ENCODE data around the gene MIPOL1.
"Not testable (repeated sequence)": the region's sequence is repeated elsewhere in the genome, so short reads cannot be mapped to it uniquely, and the experiment has no call there.

MIPOL1 gene

DNA sequence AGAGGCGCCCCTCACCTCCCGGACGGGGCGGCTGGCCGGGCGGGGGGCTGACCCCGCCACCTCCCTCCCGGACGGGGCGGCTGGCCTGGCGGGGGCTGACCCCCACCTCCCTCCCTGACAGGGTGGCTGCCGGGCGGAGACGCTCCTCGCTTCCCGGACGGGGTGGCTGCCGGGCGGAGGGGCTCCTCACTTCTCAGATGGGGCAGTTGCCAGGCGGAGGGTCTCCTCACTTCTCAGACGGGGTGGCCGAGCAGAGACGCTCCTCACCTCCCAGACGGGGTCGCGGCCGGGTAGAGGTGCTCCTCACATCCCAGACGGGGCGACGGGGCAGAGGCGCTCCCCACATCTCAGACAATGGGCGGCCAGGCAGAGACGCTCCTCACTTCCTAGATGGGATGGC lies 357.9 kb downstream of the MIPOL1 start:
- not testable (repeated sequence) for DNase-seq

DNA sequence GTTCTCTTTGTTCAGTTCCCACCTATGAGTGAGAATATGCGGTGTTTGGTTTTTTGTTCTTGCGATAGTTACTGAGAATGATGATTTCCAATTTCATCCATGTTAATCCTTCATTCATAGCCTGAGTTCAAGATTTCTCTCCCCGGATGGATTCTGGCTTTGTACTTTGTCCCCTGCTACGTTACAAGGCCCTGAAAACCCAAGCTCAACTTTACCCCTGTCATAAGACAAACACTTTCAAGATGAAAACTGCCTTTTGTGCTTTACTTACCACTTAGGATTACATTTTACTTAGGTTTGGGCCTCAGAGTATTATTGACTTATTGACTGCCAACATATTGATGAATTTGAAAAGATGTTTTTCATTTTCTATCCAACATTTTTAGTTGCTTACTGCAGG lies 361.0 kb downstream of the MIPOL1 start:
- no peak for DNase-seq

GRCh38 chr14:37559386-37559785 lies 361.6 kb downstream of the MIPOL1 start:
- no peak for DNase-seq

- DNase-seq, result no peak
Measured at GRCh38 chr14:37563189-37563588, 365.5 kb downstream of the MIPOL1 start.

- no peak for DNase-seq
Measured at GRCh38 chr14:37565550-37565949, 367.8 kb downstream of the MIPOL1 start.

DNA sequence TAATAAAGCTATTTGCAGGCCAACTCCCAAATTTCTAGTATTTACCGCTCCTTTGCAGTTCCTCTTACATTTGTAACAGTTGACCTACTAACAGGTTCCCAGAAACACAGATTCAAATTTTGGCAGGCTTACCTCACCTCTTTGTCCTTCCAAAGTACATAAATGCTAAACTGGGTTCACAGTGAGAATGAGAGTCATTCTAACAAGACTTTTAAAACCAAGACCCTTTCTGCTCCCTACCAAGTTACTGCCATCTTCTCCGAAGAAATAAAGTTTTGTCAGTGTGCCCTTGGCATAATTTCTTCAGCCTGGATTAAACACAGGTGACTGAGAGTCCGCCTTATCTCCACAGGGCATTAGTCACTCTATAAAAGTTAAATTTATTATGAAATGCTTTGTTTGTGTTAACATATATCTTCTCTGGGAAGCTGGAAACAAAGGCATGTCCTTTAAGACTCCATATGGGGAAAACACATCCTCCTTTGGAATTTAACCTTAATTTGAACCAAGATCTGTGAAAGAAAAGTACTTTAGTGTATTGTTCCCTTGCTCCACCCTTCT lies 369.2 kb downstream of the MIPOL1 start:
- DNase-seq, result no peak

DNA sequence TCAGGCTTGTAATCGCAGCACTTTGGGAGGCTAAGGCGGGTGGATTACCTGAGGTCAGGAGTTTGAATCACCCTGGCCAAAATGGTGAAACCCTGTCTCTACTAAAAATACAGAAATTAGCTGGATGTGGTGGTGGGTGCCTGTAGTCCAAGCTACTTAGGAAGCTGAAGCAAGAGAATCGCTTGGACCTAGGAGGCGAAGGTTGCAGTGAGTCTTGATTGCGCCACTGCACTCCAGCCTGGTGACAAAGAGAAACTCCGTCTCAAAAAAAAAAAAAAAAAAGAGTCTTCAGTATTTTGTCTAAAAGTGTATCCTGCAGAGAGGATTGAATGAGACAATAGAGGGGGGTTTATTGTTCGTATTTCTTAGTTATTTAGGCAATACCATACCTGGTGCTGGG lies 372.0 kb downstream of the MIPOL1 start:
- DNase-seq, result no peak

DNA sequence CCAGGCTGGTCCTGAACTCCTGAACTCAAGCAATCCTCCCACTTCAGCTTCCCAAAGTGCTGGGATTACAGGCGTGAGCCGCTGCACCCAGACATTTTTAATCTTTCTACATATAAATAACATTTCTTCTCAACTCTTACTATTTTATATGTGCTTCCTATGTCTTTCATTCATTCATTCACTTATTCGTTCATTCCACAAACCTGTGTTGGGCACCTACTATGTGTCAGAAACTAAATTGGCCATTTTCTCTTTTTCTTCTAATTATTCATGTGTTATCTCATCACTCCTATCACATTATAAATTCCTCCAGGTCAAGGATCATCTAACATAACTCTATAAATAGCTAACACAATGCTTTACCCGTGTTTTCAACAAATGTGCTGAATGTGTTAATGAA lies 373.7 kb downstream of the MIPOL1 start:
- DNase-seq, result no peak

GRCh38 chr14:37573356-37573755 lies 375.6 kb downstream of the MIPOL1 start:
- DNase-seq, result no peak

DNA sequence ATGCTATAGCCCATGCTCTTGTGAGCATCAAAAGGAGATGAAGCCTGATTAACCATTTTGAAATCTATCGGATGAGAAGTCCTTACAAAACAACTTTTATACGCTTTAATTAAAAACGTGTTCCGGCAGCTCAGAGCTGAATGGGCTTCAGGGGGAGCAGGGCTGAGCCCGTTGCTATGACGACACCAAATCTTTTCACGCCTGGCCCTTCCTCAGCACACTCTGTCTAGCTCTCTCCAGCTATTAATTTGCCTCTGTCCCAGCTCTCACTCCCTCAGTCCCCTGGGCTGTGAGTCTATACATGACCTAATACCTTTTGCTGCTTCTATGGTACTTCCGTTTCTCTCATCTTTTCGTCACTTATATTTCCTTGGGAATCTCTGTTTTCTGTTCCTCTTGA lies 381.5 kb downstream of the MIPOL1 start:
- DNase-seq, result peak; percentile 72

DNA sequence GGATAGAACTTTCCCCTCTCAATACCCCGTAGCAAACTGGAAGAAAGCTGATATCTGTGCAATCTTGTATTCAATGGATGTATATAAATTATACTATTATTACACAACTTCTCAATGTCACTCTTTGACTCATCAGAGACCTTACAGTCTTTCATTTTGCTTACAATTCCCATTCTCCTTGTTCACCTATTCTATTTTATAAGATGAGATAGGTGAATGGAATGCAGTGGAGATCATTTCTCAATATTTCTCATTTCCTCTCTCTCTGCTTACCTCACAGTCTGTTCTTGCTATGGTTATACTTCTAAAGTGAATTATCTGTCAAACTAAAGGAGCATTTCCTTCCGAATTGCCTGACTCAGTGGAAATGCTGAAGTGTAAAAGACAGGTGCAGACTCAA lies 382.4 kb downstream of the MIPOL1 start:
- no peak for DNase-seq

DNA sequence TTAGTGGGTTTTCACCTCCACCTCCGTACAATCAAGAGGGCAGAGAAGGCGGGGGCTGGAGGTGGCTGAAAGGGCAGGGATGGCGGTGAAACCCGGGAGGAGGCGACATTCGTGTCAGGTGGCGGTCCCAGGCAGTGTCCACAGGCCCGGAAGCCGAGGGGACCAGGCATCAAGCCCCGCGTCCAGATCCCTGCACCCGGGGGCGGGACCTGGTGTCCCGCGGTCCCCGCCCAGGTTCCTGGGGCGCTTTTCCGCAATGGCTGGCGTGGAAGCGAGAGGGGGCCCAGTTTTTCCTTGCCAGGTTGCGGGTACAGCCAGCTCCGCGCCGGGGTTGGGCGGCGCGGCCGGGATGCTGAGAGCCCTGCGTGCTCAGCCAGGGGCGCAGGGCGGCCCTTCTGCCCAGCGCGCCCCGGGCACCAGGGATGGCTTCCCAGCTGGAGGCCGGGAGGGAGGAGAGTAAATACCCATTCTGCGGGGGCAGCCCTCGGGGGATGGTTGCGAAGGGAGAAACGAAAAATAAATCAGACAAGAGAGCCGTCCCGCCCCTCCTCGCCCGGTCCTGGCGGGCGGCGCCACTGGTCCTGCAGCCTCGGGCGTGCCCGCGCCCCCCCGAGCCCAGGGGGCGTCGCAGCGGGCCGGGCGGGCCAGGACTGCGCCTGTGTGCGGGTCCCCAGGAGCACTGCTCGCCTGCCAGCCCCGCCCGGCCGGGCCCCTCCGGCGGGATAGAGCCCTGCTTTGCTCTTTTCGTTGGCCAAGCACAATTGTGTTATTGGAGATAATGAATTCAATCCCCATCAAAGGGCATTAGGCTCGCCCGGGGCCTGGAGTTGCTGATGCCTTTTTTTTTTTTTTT lies 385.8 kb downstream of the MIPOL1 start:
- peak; percentile 65 for DNase-seq

GRCh38 chr14:37584211-37585100 lies 386.7 kb downstream of the MIPOL1 start:
- peak; percentile 72 for DNase-seq

DNA sequence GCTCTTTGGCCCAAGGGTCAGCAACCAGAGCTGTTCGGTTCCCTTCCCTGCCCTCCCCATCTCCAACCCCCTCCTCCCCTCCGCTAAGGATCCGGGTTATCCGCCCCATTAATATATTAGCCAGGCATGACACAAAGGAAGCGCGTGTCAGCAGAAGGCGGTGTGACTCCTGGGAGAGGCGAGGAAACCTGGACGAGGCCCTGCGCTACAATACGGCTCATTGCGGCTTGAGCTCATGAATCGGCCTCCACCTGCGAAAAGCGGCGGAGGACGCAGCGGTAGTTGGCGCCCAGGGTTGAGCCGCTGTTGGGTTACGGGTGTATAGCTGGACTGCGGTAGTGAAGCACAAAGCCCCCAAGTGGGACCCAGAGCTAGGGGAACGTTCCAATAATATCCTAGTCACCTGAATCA lies 387.4 kb downstream of the MIPOL1 start:
- peak; percentile 62 for DNase-seq

DNA sequence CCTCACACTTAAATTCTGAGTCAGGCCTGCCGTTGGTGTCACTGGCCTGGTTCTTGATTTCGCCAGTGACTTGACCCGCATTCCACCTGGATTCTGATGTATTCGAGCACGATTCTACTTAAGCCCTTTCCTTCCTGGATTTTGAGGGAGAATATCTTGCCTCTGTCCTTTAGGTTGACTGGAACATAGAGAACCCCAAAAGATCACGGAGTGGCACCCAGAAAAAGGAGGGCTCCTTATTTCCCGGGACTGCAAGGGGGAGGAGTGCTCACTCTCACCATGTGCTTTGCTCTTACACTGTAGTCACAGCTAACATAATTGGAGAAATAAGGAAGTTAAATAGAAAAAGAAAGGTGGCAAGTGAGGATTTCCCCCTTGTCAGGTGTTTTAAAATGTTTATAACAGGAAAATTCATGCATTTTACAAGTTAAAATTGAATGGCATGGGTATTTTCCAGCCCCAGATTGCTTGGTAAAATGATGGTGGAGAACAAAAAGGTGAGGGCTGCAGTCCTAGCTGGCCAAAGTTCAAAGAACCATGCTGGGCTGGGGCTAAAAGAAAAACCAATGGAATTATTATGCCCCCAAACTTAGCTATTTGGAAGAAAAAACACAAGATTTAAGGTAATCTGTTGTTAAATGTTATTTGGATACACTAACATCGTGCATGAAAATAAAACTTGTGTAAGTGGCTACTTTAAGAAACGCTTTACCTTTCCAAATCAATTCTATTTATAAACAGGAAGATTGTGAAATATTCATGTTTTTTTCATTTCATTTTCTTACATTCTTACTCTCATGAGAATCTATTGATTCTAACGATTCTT lies 388.4 kb downstream of the MIPOL1 start:
- DNase-seq, result peak; percentile 28

DNA sequence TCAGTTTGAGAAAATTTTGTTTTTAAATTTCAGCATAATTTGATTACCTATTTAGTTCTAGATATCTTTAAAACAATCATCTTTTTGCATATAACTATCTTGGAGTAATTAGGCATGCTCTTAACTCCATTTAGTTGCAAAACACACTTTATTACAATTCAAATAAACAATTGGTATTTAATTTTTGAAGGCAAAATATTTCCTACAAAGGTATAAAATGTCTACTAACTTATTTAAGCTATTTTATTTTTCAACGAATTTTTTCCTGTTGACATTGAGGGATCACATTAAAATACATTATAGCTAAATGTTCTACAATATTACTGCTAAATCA lies 389.0 kb downstream of the MIPOL1 start:
- DNase-seq, result no peak

DNA sequence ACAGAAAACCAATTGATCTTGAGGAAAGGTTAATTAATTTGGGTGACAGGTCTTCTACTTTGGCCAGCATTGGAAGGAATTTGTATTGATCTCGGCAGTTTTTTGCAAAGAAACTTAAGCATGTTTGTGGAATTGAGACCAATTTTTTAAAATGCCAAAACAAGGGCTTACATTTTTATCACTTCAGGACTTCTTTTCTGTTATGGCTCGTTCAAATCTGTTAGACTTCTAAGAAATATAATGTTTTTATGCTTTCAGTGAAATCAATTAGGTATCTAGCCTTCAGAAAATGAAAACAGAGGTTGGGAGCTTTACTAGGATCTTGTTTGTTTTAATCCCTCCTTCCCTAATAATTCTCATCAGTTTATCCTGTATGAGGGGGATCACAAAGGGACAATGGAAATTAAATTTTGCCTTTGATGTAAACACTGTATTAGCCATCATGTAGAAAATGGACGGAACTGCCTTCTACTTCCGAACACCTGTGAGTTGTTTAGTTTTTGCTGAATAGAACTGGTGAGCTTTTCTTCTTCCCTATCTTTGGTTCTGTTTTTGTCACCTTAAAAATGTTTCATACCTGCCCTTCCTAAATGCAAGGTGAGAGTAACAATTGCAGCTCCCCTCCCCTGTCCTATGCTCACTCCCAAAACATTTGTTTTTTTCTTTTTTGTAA lies 389.5 kb downstream of the MIPOL1 start:
- DNase-seq, result peak; percentile 54

DNA sequence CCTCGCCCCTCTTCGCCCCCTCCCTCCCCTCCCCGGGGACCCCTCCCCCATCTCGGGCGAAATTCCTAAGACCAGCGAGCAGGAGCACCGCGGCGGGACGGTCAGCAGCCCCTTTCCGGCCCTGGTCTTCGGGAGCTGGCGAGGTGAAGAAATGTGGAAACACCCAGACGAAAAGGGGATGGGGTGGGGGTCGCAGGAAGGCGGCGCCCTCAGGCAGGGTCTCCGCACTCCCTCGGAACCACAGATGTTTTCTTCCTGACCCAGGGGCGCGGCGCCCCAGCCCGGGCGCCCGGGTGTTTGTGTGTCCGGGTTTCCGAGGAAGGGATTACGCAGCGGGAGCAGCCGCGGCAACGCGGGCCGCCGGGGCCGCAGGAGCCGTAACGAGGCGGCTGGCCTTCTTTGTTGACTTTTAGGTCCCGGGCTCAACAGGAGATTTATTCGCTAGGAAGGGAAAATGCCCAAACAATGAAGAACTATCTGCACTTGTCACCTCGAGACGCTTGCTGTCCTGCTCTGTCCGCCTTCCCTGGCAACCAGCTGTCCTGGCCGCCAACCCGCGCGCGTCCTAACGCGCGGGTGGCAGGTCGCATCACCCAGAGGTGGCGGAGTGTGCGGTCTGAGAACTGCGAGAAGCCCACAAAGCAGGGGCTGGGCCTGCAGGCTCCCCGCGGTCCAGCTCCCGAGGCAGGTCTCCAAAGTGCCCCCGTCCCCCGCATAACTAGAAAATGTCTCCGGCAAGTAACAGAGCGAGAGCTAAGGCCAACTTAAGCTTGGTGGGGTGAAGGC lies 390.3 kb downstream of the MIPOL1 start:
- peak; percentile 92 for DNase-seq

DNA sequence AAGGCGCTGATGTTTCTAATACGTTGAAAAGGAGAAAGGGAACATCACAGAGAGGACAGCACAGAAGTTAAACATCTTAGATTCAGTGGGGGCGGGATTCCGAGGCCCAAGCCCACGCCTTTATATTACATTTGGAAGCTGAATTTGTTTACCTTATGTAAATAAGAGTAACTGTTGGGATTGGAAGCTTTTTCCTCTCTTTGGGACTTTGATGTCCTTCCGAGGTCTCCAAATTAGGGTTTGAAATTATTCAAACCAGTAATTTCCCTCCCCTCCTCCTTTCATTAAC lies 390.9 kb downstream of the MIPOL1 start:
- no peak for DNase-seq

GRCh38 chr14:37588956-37589714 lies 391.4 kb downstream of the MIPOL1 start:
- DNase-seq, result peak; percentile 56

Data from retina (tissue), 1 donor.